ENCODE measurements around the gene CMTM4.
"Not testable (repeated sequence)": the region's sequence is repeated elsewhere in the genome, so short reads cannot be mapped to it uniquely, and the experiment has no call there.

Gene CMTM4

GRCh38 chr16:66636199-66636598, 60.3 kb downstream of the CMTM4 start:
- Histone ChIP-seq H3K4me1 (ENCODE audit: insufficient read depth, low read length) (no peaks in the 10 kb centered on the region), H3K4me2 (ENCODE audit: insufficient read depth, low read length) (no peak overlapping the region), H4K20me1 (ENCODE audit: insufficient read depth, low read length) (no peaks in the 10 kb centered on the region), H3K4me3 (ENCODE audit: low read depth in 1 of 2, low read length in 2 of 2) (no peak overlapping the region), H3K9ac (ENCODE audit: low read depth, low read length) (no peak overlapping the region), H3K36me3 (ENCODE audit: insufficient read depth, low read length) (no peaks in the 10 kb centered on the region), H3K9me3 (ENCODE audit: insufficient read depth, low read length, severe bottlenecking) (no peaks in the 10 kb centered on the region), H3K27me3 (ENCODE audit: insufficient read depth, low read length, poor library complexity) (no peaks in the 10 kb centered on the region), H3K79me2 (ENCODE audit: insufficient read depth, low read length) (no peaks in the 10 kb centered on the region), H2AFZ (ENCODE audit: low read depth, low read length) (no peak overlapping the region), H3K27ac (ENCODE audit: low read length) (no peak overlapping the region)
- DNase-seq = no peak
- TF ChIP-seq CTCF (IDR thresholded peaks at IDR 0.05; ENCODE audit: borderline replicate concordance, extremely low read depth, low read length, poor library complexity, severe bottlenecking) (no peak), EZH2 (IDR thresholded peaks at IDR 0.05; ENCODE audit: borderline replicate concordance, low read depth, low read length, severe bottlenecking) (no peak)
- ATAC-seq (ENCODE audit: insufficient read depth, low read depth) = no peak

GRCh38 chr16:66635406-66635805, 61.1 kb downstream of the CMTM4 start:
- ATAC-seq (ENCODE audit: insufficient read depth, low read depth) (no peak), DNase-seq (no peak)
- no peaks in the 10 kb centered on the region for H3K4me1 ChIP-seq (ENCODE audit: insufficient read depth, low read length)
- no peak overlapping the region for H3K4me3 ChIP-seq (ENCODE audit: low read depth in 1 of 2, low read length in 2 of 2)
- no peaks in the 10 kb centered on the region for H3K9me3 ChIP-seq (ENCODE audit: insufficient read depth, low read length, severe bottlenecking)
- H3K79me2 ChIP-seq (ENCODE audit: insufficient read depth, low read length) = no peaks in the 10 kb centered on the region
- H3K9ac ChIP-seq (ENCODE audit: low read depth, low read length) = no peak overlapping the region
- TF ChIP-seq EZH2 (IDR thresholded peaks at IDR 0.05; ENCODE audit: borderline replicate concordance, low read depth, low read length, severe bottlenecking) (no peak), CTCF (IDR thresholded peaks at IDR 0.05; ENCODE audit: borderline replicate concordance, extremely low read depth, low read length, poor library complexity, severe bottlenecking) (no peak)
- H3K27me3 ChIP-seq (ENCODE audit: insufficient read depth, low read length, poor library complexity) = no peaks in the 10 kb centered on the region
- no peak overlapping the region for H3K27ac ChIP-seq (ENCODE audit: low read length)
- H4K20me1 ChIP-seq (ENCODE audit: insufficient read depth, low read length) = no peaks in the 10 kb centered on the region
- no peaks in the 10 kb centered on the region for H3K36me3 ChIP-seq (ENCODE audit: insufficient read depth, low read length)
- no peak overlapping the region for H3K4me2 ChIP-seq (ENCODE audit: insufficient read depth, low read length)
- H2AFZ ChIP-seq (ENCODE audit: low read depth, low read length) = no peak overlapping the region

GRCh38 chr16:66634527-66635196, 61.9 kb downstream of the CMTM4 start:
- no peak overlapping the region for H3K4me2 ChIP-seq (ENCODE audit: insufficient read depth, low read length)

GRCh38 chr16:66631558-66631957, 65.0 kb downstream of the CMTM4 start:
- not testable (repeated sequence) for H3K79me2 ChIP-seq (ENCODE audit: insufficient read depth, low read length); H3K4me2 ChIP-seq (ENCODE audit: insufficient read depth, low read length); H3K9me3 ChIP-seq (ENCODE audit: insufficient read depth, low read length, severe bottlenecking); H3K27ac ChIP-seq (ENCODE audit: low read length); DNase-seq; H3K36me3 ChIP-seq (ENCODE audit: insufficient read depth, low read length); ATAC-seq (ENCODE audit: insufficient read depth, low read depth); H3K9ac ChIP-seq (ENCODE audit: low read depth, low read length); H4K20me1 ChIP-seq (ENCODE audit: insufficient read depth, low read length); H3K4me1 ChIP-seq (ENCODE audit: insufficient read depth, low read length); H3K4me3 ChIP-seq (ENCODE audit: low read depth in 1 of 2, low read length in 2 of 2); H2AFZ ChIP-seq (ENCODE audit: low read depth, low read length); H3K27me3 ChIP-seq (ENCODE audit: insufficient read depth, low read length, poor library complexity)

More at GRCh38 chr16:66634527-66635196, 61.9 kb downstream of the CMTM4 start:
- no peak for ATAC-seq (ENCODE audit: insufficient read depth, low read depth)
- H3K9ac ChIP-seq (ENCODE audit: low read depth, low read length) = no peak overlapping the region
- H3K4me1 ChIP-seq (ENCODE audit: insufficient read depth, low read length) = no peaks in the 10 kb centered on the region
- no peaks in the 10 kb centered on the region for H4K20me1 ChIP-seq (ENCODE audit: insufficient read depth, low read length)
- TF ChIP-seq EZH2 (IDR thresholded peaks at IDR 0.05; ENCODE audit: borderline replicate concordance, low read depth, low read length, severe bottlenecking) = no peak
- no peak overlapping the region for H2AFZ ChIP-seq (ENCODE audit: low read depth, low read length)
- H3K9me3 ChIP-seq (ENCODE audit: insufficient read depth, low read length, severe bottlenecking) = no peaks in the 10 kb centered on the region
- no peaks in the 10 kb centered on the region for H3K36me3 ChIP-seq (ENCODE audit: insufficient read depth, low read length)
- no peak for DNase-seq
- H3K79me2 ChIP-seq (ENCODE audit: insufficient read depth, low read length) = no peaks in the 10 kb centered on the region
- no peak overlapping the region for H3K4me3 ChIP-seq (ENCODE audit: low read depth in 1 of 2, low read length in 2 of 2)
- no peaks in the 10 kb centered on the region for H3K27me3 ChIP-seq (ENCODE audit: insufficient read depth, low read length, poor library complexity)
- no peak overlapping the region for H3K27ac ChIP-seq (ENCODE audit: low read length)

GRCh38 chr16:66630561-66631260, 65.8 kb downstream of the CMTM4 start:
- H3K27me3 ChIP-seq (ENCODE audit: insufficient read depth, low read length, poor library complexity); H3K79me2 ChIP-seq (ENCODE audit: insufficient read depth, low read length); DNase-seq; H3K9me3 ChIP-seq (ENCODE audit: insufficient read depth, low read length, severe bottlenecking); H2AFZ ChIP-seq (ENCODE audit: low read depth, low read length); H3K9ac ChIP-seq (ENCODE audit: low read depth, low read length); H3K4me3 ChIP-seq (ENCODE audit: low read depth in 1 of 2, low read length in 2 of 2); H3K4me1 ChIP-seq (ENCODE audit: insufficient read depth, low read length); H3K4me2 ChIP-seq (ENCODE audit: insufficient read depth, low read length); H3K36me3 ChIP-seq (ENCODE audit: insufficient read depth, low read length); H4K20me1 ChIP-seq (ENCODE audit: insufficient read depth, low read length); H3K27ac ChIP-seq (ENCODE audit: low read length); ATAC-seq (ENCODE audit: insufficient read depth, low read depth): not testable (repeated sequence)

Data from DND-41 (cell line).